Heart left ventricle (tissue), 13 donors: ENCODE results near the gene EMX1.

Source experiments
- POLR2A ChIP-seq, 2 donors: fragments of 450-650 bp; IDR thresholded peaks; one replicate each; pipeline ENCODE4 v1.6.1; 2017; ENCODE audit warnings: antibody characterized with exemption in 2 of 2, mild to moderate bottlenecking in 2 of 2, moderate library complexity in 2 of 2
- TF ChIP-seq, protein P1 (sequence below), 12 donors: fragments of 200-600 bp; sonication (generic) in 4 of 12; IDR thresholded peaks; one replicate each; pipeline versions ENCODE4 v1.5.0 to v1.8.0; 2018 to 2022; ENCODE audit warnings: antibody characterized with exemption in 12 of 12, mild to moderate bottlenecking in 5 of 12
- donor health status: ischemic (EF 13 %, LVEDD 7.1; RV severe dilation, severe dysfunction).
- donor health status: DM: no; HTN: yes; CAD: no.
- donor health status: DM: no; HTN: no; CAD: no.
- donor health status: ischemic (EF 25% LVEDD 6.9; RV normal size, moderate dysfunction).
- donor health status: ischemic (EF 25% LVEDD 5.7; RV mildly dilated, moderate dysfunction).
- donor health status: ischemic (EF 35%, LVEDD 5.7; RV mildly dilated, moderate dysfunction).
- donor health status: nonischemic (EF 11% LVEDD 7.7; RV severe dilation, severe dysfunction).
- donor health status: DM: yes; HTN: yes; CAD: no.
- donor health status: PGD.
- donor health status: ischemic (EF 29% LVEDD 5.4; RV normal size, mild dysfunction).
- donor health status: nonischemic (EF 23%, LVEDD 6.1; RV moderate dilation, normal function).

DNA sequence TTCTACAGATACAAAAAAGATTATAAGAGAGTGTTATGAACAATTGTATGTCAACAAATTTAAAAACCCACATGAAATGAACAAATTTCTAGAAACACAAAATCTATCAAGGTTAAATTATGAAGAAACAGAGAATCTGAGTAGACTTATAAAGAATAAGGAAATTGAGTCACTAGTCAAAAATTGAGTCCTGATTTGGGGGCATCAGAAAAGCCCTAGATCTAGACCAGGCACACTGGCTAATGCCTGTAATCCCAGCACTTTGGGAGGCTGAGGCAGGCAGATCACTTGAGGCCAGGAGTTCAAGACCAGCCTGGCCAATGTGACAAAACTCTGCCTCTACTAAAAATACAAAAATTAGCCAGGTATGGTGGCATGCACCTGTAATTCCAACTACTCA, 45.4 kb upstream of the EMX1 start:
- TF ChIP-seq, protein P1, sequence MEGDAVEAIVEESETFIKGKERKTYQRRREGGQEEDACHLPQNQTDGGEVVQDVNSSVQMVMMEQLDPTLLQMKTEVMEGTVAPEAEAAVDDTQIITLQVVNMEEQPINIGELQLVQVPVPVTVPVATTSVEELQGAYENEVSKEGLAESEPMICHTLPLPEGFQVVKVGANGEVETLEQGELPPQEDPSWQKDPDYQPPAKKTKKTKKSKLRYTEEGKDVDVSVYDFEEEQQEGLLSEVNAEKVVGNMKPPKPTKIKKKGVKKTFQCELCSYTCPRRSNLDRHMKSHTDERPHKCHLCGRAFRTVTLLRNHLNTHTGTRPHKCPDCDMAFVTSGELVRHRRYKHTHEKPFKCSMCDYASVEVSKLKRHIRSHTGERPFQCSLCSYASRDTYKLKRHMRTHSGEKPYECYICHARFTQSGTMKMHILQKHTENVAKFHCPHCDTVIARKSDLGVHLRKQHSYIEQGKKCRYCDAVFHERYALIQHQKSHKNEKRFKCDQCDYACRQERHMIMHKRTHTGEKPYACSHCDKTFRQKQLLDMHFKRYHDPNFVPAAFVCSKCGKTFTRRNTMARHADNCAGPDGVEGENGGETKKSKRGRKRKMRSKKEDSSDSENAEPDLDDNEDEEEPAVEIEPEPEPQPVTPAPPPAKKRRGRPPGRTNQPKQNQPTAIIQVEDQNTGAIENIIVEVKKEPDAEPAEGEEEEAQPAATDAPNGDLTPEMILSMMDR (IDR thresholded peaks at IDR 0.05): no peak
- TF ChIP-seq POLR2A (IDR thresholded peaks at IDR 0.05): no peak
